A204.1 (cell line): ENCODE measurements around the gene THAP7.
"Not testable (repeated sequence)": the region's sequence is repeated elsewhere in the genome, so short reads cannot be mapped to it uniquely, and the experiment has no call there.

Experiments
- FAIRE-seq: peaks from 2 replicates; lab custom pipeline; 2012; peaks lifted over from hg19 to GRCh38; lab: Jason Lieb, UNC

Gene THAP7

DNA sequence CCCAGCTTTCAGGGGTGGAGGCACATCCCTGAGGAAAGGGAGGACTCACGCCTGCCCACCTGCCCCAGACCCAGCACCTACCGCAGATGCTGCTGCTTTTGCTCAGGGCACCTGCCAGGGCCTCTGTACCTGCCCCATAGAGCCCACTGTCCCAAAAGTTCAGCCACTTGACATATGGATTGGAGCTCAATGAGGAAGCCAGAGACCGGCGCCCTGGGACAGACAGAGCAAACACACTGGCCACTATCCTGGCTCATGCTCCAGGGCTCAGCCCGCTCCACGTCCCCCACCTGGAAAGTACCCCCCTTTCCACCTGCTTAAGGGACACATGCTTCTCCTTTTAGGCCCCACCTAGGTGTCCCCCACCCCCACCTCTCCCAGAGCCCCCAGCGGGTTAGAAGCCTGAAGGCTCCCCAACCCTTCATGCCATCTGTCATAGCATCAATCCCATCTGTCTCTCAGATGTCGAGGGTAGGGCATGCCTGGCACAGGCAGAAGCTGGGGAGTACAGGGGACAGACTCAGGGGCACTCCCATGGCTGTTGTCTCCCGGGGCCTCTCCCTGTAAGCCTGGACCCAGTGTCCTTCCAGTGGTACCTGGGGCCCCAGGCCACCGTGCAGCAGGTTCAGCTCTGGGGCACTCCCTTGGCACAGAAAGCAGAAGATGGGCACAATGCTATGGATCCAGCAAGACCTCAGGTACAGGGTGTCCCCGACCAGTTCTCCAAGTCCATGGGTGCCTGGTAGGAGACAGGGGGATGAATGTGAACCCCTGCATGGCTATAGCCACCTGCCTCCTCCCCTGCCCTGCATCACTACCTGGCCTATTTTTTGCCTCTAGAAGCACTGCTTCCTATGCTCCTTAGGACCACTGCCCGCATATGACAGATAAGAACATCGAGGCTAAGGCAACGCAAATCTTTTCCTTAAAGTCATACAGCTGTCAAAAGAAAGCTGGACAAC is 10.8 kb upstream of the THAP7 start:
- FAIRE-seq, result no peak

GRCh38 chr22:21010426-21011113 is 8.7 kb upstream of the THAP7 start:
- FAIRE-seq, result no peak

DNA sequence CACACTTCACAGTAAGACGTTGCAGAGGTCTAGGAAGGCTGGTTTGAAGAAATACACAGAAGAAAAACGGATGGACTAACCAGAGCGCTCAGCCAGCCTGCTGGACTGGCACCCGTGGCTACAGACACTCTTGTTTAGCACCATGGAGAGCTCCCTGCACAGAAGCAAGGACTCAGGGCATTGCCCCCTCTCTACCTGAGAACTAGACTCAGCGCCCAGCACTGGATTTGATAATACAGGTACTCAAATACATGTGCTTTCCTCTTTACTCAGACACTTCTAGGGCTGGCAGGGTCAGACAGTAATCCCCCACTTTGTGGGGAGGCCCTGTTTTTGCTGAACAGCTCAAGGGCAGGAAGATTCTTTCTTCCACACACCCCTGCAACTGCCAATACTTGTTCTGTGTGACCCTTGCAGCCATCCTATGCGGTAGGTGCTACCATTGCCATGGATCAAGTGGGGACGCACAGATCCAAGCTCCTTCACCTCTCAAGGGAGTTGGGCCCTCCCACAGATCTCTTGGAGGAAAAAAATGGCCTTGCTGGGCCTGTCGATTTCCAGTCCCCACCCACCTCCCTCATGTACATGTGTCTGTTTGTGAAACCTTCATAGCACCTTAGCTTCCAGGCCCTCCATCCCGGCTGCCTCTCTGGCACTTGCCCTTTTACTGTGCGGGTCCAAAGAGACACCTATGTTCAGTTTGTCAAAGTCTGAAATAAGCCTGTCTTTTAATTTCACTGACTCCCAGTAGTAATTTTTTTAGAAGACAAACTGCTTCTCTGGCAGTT is 7.9 kb upstream of the THAP7 start:
- FAIRE-seq, result no peak

GRCh38 chr22:21009208-21009607 is 7.3 kb upstream of the THAP7 start:
- FAIRE-seq, result not testable (repeated sequence)

DNA sequence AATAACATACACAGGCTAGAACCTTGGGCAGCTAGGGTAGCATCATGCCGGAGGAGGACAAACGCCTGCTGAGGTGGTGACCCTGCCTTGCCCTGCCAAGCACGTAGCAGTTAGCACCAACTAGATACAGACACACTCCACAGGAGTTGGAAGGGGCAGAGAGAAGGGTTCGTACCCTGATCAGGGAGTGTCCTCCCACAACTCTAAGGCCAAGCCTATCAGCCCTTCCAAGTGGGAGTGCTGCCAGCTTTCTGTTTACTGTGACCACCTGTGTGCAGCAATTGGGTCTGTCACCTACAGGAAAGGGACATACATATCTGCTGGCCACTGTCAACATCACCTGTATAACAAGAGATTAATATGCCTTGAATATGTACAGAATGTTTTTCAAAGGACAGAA is 1.9 kb upstream of the THAP7 start:
- FAIRE-seq, result no peak

DNA sequence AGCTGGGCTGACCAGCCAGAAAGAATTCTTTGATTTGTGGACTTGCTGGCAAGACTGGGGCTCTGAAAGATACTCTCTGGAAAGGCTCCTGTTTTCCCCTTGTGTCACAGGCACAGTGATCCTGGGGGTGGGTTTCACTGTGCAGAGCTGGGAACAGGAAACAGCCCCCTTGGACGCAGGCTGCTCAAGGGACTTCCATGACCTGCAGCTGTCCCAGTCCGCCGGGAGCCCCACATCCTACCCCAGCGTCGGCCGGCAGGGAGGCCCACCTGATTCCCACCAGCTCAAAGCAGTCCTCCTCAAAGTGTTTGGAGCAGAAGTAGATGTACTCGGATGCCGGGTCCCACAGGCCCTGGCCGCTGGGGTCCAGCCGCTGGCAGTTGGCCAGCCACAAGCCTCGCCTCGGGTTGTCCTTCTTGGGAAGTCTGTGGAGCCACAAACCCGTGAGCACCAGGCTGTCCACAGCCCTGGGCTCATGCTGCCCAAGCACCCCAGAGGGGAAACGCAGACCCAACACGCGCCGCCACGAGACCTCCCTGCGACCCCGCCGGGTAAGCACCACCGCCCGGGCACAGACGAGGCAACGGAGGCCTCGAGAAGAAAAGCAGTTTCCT is 824 bp downstream of the THAP7 start:
- FAIRE-seq, result no peak

DNA sequence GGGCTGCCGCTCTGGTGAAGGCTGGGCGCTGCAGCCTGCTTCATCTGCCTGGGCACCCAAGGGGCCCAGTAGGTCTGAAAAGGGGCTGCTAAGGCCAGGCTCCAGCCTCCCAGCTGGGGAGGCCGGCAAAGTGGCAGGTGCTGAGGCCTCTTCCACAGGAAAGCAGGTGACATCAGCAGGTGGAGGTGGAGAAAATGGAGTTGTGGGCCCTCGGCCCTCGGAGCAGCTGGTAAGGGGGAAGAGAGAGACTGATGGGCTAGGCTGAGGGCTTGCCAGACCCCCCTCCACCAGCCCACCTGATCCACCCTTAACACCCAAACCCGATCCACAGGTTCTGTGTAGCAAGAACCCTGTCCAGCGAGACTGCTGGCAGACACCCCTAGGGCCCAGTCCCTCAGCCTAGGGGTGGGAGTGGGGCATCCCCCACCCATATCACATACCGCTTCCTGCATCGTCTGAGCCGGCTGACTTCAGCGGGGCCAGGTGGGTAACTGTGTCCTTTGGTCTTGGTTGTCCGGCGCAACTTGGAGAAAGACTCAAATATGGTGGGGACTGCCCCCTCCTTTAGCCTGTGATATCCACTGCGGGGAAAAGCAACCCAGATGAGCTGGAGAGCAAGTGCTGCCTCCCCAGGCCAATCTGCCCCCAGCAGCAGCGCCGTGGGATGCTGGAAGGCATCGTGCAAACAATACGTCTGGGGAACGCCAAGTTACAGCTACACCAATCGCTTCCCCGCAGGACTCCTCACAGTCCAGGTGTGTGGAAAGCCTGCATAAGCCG is 1.5 kb downstream of the THAP7 start:
- FAIRE-seq, result no peak

GRCh38 chr22:20999350-21000206 is 2.3 kb downstream of the THAP7 start:
- FAIRE-seq, result no peak

GRCh38 chr22:20998411-20999336 is 3.2 kb downstream of the THAP7 start:
- FAIRE-seq, result no peak

GRCh38 chr22:20997536-20998257 is 4.2 kb downstream of the THAP7 start:
- no peak for FAIRE-seq

GRCh38 chr22:20996598-20997535 is 5.1 kb downstream of the THAP7 start:
- FAIRE-seq, result no peak

- FAIRE-seq, result no peak
These were observed 5.9 kb downstream of the THAP7 start for GRCh38 chr22:20996031-20996410.

GRCh38 chr22:20995329-20996030 is 6.4 kb downstream of the THAP7 start:
- FAIRE-seq, result no peak

DNA sequence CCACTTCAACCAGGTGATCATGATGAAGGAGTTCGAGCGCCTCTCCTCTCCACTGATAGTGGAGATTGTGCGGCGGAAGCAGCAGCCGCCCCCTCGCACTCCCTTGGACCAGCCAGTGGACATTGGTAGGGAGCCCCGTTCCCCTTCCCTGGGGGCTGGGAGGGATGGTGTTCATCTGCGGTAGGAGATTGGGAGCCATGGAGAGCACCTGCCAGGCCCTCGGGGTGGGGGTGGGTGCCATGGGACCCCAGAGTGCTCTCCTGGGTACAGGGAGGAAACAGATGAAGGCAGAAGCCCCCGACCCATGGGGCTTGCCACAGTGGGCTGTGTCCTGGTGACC is 7.0 kb downstream of the THAP7 start:
- FAIRE-seq, result no peak

DNA sequence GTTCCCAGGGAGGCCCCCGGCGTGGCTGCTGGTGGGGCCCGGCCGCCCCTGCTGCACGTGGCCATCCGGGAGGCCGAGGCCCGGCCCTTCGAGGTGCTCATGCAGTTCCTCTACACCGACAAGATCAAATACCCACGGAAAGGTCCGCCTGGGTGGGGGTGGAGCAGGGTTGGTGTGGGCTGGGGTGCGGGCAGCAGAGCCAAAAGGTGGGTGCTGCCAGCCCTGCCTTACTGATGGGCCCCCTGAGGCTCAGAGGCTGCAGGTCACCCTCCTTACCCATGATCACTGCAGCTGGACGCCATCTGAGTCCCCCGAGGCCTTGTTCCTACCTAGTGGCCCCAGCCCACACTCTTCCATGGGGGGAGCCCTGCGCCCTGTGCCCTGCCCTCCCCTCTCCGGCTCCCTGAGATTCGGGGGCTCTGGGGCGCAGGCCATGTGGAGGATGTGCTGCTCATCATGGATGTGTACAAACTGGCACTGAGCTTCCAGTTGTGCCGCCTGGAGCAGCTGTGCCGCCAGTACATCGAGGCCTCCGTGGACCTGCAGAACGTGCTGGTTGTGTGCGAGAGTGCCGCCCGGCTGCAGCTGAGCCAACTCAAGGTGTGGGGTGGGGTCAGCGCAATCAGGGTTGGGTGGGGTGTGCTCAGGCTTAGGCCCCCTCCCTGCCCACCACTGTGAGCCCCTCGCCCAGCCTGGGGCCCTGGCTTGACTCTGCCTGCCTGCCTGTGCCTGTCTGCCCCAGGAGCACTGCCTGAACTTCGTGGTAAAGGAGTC is 7.6 kb downstream of the THAP7 start:
- FAIRE-seq, result no peak
